Measurements from ENCODE around the gene MIF4GD. TPM values are rescaled to one million over a fixed set of nuclear protein-coding genes. Genes with fewer than 3 reads are reported as not detected.

Gene MIF4GD
- total RNA-seq, 1 experiment from 2014 or later = 25.7 TPM

GRCh38 chr17:75240394-75241142, 30.5 kb downstream of the MIF4GD start:
- CTCF ChIA-PET = interaction anchor here (0.7 to 2.9 kb wide), 6 partner anchors 10 to 172 kb away, joined by 4 to 9 read pairs (median 8); partner anchors contain the start of genes GGA3, MIF4GD and MRPS7
- Mint-ChIP-seq H3K9me3 (ENCODE audit: low read depth, unreplicated experiment) (no peaks in the 10 kb centered on the region), H3K27ac (ENCODE audit: unreplicated experiment) (peak overlapping the region; percentile 54), H3K4me1 (ENCODE audit: low read depth, unreplicated experiment) (peaks cover 8% of the 10 kb centered on the region), H3K27me3 (ENCODE audit: unreplicated experiment) (no peaks in the 10 kb centered on the region), H3K4me3 (ENCODE audit: low read depth, unreplicated experiment) (no peak overlapping the region), H3K36me3 (ENCODE audit: insufficient read depth, unreplicated experiment) (peaks cover 60% of the 10 kb centered on the region)
- no TSS peak for BruUV-seq (replicated peaks)
- DNase-seq = peak; percentile 53
- intact Hi-C loops (cut with micrococcal nuclease; ENCODE audit: unreplicated experiment) = no loop called here
- TF ChIP-seq, protein P1, sequence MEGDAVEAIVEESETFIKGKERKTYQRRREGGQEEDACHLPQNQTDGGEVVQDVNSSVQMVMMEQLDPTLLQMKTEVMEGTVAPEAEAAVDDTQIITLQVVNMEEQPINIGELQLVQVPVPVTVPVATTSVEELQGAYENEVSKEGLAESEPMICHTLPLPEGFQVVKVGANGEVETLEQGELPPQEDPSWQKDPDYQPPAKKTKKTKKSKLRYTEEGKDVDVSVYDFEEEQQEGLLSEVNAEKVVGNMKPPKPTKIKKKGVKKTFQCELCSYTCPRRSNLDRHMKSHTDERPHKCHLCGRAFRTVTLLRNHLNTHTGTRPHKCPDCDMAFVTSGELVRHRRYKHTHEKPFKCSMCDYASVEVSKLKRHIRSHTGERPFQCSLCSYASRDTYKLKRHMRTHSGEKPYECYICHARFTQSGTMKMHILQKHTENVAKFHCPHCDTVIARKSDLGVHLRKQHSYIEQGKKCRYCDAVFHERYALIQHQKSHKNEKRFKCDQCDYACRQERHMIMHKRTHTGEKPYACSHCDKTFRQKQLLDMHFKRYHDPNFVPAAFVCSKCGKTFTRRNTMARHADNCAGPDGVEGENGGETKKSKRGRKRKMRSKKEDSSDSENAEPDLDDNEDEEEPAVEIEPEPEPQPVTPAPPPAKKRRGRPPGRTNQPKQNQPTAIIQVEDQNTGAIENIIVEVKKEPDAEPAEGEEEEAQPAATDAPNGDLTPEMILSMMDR (IDR thresholded peaks at IDR 0.05; ENCODE audit: unreplicated experiment) = no peak

GRCh38 chr17:75239778-75240393, 31.1 kb downstream of the MIF4GD start:
- CTCF ChIA-PET = interaction anchor here (0.7 to 2.9 kb wide), 7 partner anchors 10 to 173 kb away, joined by 3 to 9 read pairs (median 7); partner anchors contain the start of genes GGA3, MIF4GD and MRPS7
- Mint-ChIP-seq H3K9me3 (ENCODE audit: low read depth, unreplicated experiment) (no peaks in the 10 kb centered on the region), H3K4me1 (ENCODE audit: low read depth, unreplicated experiment) (peaks cover 8% of the 10 kb centered on the region), H3K27ac (ENCODE audit: unreplicated experiment) (peak overlapping the region; percentile 54), H3K36me3 (ENCODE audit: insufficient read depth, unreplicated experiment) (peaks cover 65% of the 10 kb centered on the region), H3K4me3 (ENCODE audit: low read depth, unreplicated experiment) (no peak overlapping the region), H3K27me3 (ENCODE audit: unreplicated experiment) (no peaks in the 10 kb centered on the region)
- no peak for DNase-seq
- TF ChIP-seq, protein P1 (IDR thresholded peaks at IDR 0.05; ENCODE audit: unreplicated experiment) = no peak
- intact Hi-C loops (cut with micrococcal nuclease; ENCODE audit: unreplicated experiment) = no loop called here
- BruUV-seq (replicated peaks) = no TSS peak

DNA sequence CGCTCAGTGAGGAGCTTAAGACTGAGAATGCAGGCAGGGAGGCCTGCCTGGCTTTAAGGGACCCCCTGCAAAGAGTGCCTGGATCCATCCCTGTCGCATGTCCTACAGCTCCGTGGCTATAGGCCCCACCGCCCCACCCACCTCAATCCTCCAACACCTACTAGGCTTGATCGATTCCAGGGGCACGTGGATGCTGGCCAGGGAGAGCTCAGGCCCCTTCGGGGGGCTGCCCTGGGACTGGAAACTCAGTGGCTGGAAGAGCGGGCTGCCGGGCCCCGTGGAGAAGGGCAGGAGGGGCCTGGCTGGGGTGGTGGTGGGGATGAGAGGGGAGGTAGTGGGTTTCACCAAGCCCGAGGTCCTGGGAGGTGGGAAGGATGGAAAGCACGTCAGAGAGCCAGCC, 31.8 kb downstream of the MIF4GD start:
- Mint-ChIP-seq H3K9me3 (ENCODE audit: low read depth, unreplicated experiment) (no peaks in the 10 kb centered on the region), H3K4me1 (ENCODE audit: low read depth, unreplicated experiment) (peaks cover 8% of the 10 kb centered on the region), H3K27ac (ENCODE audit: unreplicated experiment) (peak overlapping the region; percentile 30), H3K27me3 (ENCODE audit: unreplicated experiment) (no peaks in the 10 kb centered on the region), H3K36me3 (ENCODE audit: insufficient read depth, unreplicated experiment) (peaks cover 65% of the 10 kb centered on the region), H3K4me3 (ENCODE audit: low read depth, unreplicated experiment) (no peak overlapping the region)
- no TSS peak for BruUV-seq (replicated peaks)
- CTCF ChIA-PET = interaction anchor here (0.9 to 2.9 kb wide), 4 partner anchors 11 to 126 kb away, joined by 3 to 9 read pairs (median 6); partner anchors contain the start of gene MIF4GD
- DNase-seq = no peak
- TF ChIP-seq, protein P1 (IDR thresholded peaks at IDR 0.05; ENCODE audit: unreplicated experiment) = no peak
- intact Hi-C loops (cut with micrococcal nuclease; ENCODE audit: unreplicated experiment) = no loop called here

- CTCF ChIA-PET = interaction anchor here (1.1 to 2.9 kb wide), 2 partner anchors 11 to 125 kb away, joined by 4 to 9 read pairs; no protein-coding TSS in a partner anchor
- H3K27me3 Mint-ChIP-seq (ENCODE audit: unreplicated experiment) = no peaks in the 10 kb centered on the region
- intact Hi-C loops (cut with micrococcal nuclease; ENCODE audit: unreplicated experiment) = no loop called here
- H3K36me3 Mint-ChIP-seq (ENCODE audit: insufficient read depth, unreplicated experiment) = peaks cover 69% of the 10 kb centered on the region
- H3K4me1 Mint-ChIP-seq (ENCODE audit: low read depth, unreplicated experiment) = peaks cover 8% of the 10 kb centered on the region
- BruUV-seq (replicated peaks) = no TSS peak
- no peaks in the 10 kb centered on the region for H3K9me3 Mint-ChIP-seq (ENCODE audit: low read depth, unreplicated experiment)
- H3K27ac Mint-ChIP-seq (ENCODE audit: unreplicated experiment) = peak overlapping the region; percentile 30
- TF ChIP-seq, protein P1 (IDR thresholded peaks at IDR 0.05; ENCODE audit: unreplicated experiment) = peak; percentile 74
- no peak overlapping the region for H3K4me3 Mint-ChIP-seq (ENCODE audit: low read depth, unreplicated experiment)
- DNase-seq = peak; percentile 68
These were observed 32.3 kb downstream of the MIF4GD start for GRCh38 chr17:75238684-75239191.

Data from Calu3 (cell line).